B cell (primary cell): ENCODE results near the gene METTL24. TPM values are rescaled to one million over a fixed set of nuclear protein-coding genes. Genes with fewer than 3 reads are reported as not detected.

Source experiments
- ATAC-seq: fragments of 200-7000 bp; cut with Tn5 transposase; one replicate; pipeline ENCODE4 v1.10.0; 2021; ENCODE audit warnings: low read depth, mild to moderate bottlenecking, moderate number of reproducible peaks, moderate library complexity
- CTCF ChIA-PET: fragments of 350-600 bp; sonication (Branson Sonifier 250); formaldehyde crosslinking; loops from one replicate; lab custom pipeline; 2021; ENCODE audit warnings: antibody characterized with exemption, inconsistent platforms; lab: Charles Lee
- POLR2A ChIA-PET: fragments of 350-600 bp; sonication (Branson Sonifier 250); formaldehyde crosslinking; loops from one replicate; lab custom pipeline; 2021; ENCODE audit warnings: antibody characterized with exemption; lab: Charles Lee
- DNase-seq: peaks from one replicate; pipeline ENCODE4 v3.0.0; 2013
- H2AFZ ChIP-seq: 2 replicates; pipeline ENCODE4 v1.6.1; 2012; ENCODE audit warnings: mild to moderate bottlenecking, low read depth, low read length; ENCODE audit not compliant: insufficient read depth, poor library complexity, severe bottlenecking
- H3K27ac ChIP-seq, 2 donors: 1 replicate in 1 of 2; 2 replicates in 1 of 2; pipeline ENCODE4 v1.5.1; 2012 to 2013; ENCODE audit warnings: low read length in 2 of 2, mild to moderate bottlenecking in 2 of 2, moderate library complexity in 1 of 2
- H3K27me3 ChIP-seq, 4 experiments: fragments of 200-600 bp in 1 of 4; sonication (generic) in 1 of 4; replicated peaks in 1 of 4; 1 replicate in 2 of 4; 2 replicates in 2 of 4; pipeline versions ENCODE4 v1.6.1 to v1.7.0; 2013 to 2016; ENCODE audit warnings: low read length in 3 of 4, mild to moderate bottlenecking in 2 of 4, mixed read lengths in 1 of 4, moderate library complexity in 1 of 4; ENCODE audit not compliant: insufficient read depth in 4 of 4, control insufficient read depth in 3 of 4; ENCODE audit errors: control extremely low read depth in 1 of 4
- H3K36me3 ChIP-seq, 2 experiments: replicated peaks in 1 of 2; 1 replicate in 1 of 2; 2 replicates in 1 of 2; pipeline versions ENCODE4 v1.6.1 to v1.7.1; 2013; ENCODE audit warnings: low read length in 1 of 2; ENCODE audit not compliant: insufficient read depth in 2 of 2, control insufficient read depth in 1 of 2; ENCODE audit errors: control extremely low read depth in 1 of 2, extremely low read depth in 1 of 2
- H3K4me1 ChIP-seq, 2 donors: fragments of 200-600 bp in 1 of 2; sonication (generic) in 1 of 2; 1 replicate in 1 of 2; 2 replicates in 1 of 2; pipeline versions ENCODE4 v1.5.1 to v1.6.1; 2013 to 2017; ENCODE audit warnings: low read length in 2 of 2; ENCODE audit not compliant: control insufficient read depth in 2 of 2, insufficient read depth in 2 of 2
- H3K4me2 ChIP-seq: replicated peaks from 2 replicates; pipeline ENCODE3; 2012; ENCODE audit warnings: mild to moderate bottlenecking, low read depth, low read length; ENCODE audit not compliant: poor library complexity, severe bottlenecking
- H3K4me3 ChIP-seq, 5 experiments: fragments of 200-600 bp in 1 of 5; sonication (generic) in 1 of 5; 1 replicate in 3 of 5; 2 replicates in 2 of 5; pipeline versions ENCODE4 v1.5.1 to v1.7.0; 2011 to 2016; ENCODE audit warnings: low read length in 4 of 5, mild to moderate bottlenecking in 4 of 5, low read depth in 2 of 5, control low read depth in 1 of 5, moderate library complexity in 1 of 5; ENCODE audit not compliant: insufficient read depth in 1 of 5; ENCODE audit errors: control extremely low read depth in 1 of 5, extremely low read depth in 1 of 5
- H3K79me2 ChIP-seq: fragments of 200-600 bp; sonication (generic); one replicate; pipeline ENCODE4 v1.6.0; 2016; ENCODE audit warnings: low read length; ENCODE audit not compliant: control insufficient read depth, insufficient read depth
- H3K9ac ChIP-seq: fragments of 200-600 bp; sonication (generic); 2 replicates; pipeline ENCODE4 v1.6.1; 2017; ENCODE audit warnings: mild to moderate bottlenecking, low read length, moderate library complexity
- H3K9me3 ChIP-seq, 3 donors: one replicate each; pipeline versions ENCODE4 v1.6.1 to v1.7.1; 2013; ENCODE audit warnings: low read length in 2 of 3; ENCODE audit not compliant: control insufficient read depth in 2 of 3, insufficient read depth in 1 of 3; ENCODE audit errors: control extremely low read depth in 1 of 3
- H4K20me1 ChIP-seq: 2 replicates; pipeline ENCODE4 v1.6.0; 2012; ENCODE audit warnings: mild to moderate bottlenecking, low read length; ENCODE audit not compliant: insufficient read depth, control insufficient read depth, poor library complexity, severe bottlenecking
- H3K27ac Mint-ChIP-seq: one replicate; pipeline ENCODE4 v1.8.0; 2021; ENCODE audit warnings: mixed read lengths
- H3K27me3 Mint-ChIP-seq: one replicate; pipeline ENCODE4 v1.8.0; 2021; ENCODE audit warnings: mixed read lengths
- H3K4me1 Mint-ChIP-seq: one replicate; pipeline ENCODE4 v1.8.0; 2021; ENCODE audit warnings: mixed read lengths
- H3K4me3 Mint-ChIP-seq: one replicate; pipeline ENCODE4 v1.8.0; 2021; ENCODE audit warnings: mixed read lengths
- H3K9me3 Mint-ChIP-seq: one replicate; pipeline ENCODE4 v1.8.0; 2022; ENCODE audit warnings: mixed read lengths; ENCODE audit not compliant: insufficient read depth
- EZH2 ChIP-seq: IDR thresholded peaks from 2 replicates; pipeline ENCODE4 v1.6.1; 2012; ENCODE audit warnings: borderline replicate concordance, low read depth, mild to moderate bottlenecking, moderate library complexity, low read length; ENCODE audit not compliant: insufficient read depth, poor library complexity, severe bottlenecking
- WGBS: methylation state at CpG from one replicate; pipeline ENCODE4 v1.1.5; 2013; ENCODE audit warnings: missing lambda C conversion rate; ENCODE audit not compliant: insufficient coverage; 5-methylcytosine and 5-hydroxymethylcytosine counted together
- intact Hi-C: fragments of 100-400 bp; cut with micrococcal nuclease; formaldehyde crosslinking; loops from one replicate; pipeline ENCODE4 v1.10.0; 2022
- polyA plus RNA-seq: library from polyadenylated mRNA; depleted of rRNA; stranded (reverse); fragments of >200 nt; gene quantifications from 2 replicates; pipeline ENCODE4 v1.2.3, GENCODE V29; 2012
- total RNA-seq, 2 donors: library from RNA; stranded (reverse); fragments of 120-200 nt in 1 of 2; gene quantifications; 1 replicate in 1 of 2; 2 replicates in 1 of 2; pipeline versions ENCODE4 v1.2.3 to v1.2.4, GENCODE V29; 2013 to 2022
- TF ChIP-seq, protein P1 (sequence below): fragments of 200-600 bp; IDR thresholded peaks from one replicate; pipeline ENCODE4 v1.8.0; 2022; ENCODE audit warnings: antibody characterized with exemption, mild to moderate bottlenecking

The METTL24 gene
- total and polyA plus RNA-seq, 2 donors (not counting 1 experiment from before 2014, with no cell fraction given): not detected

DNA sequence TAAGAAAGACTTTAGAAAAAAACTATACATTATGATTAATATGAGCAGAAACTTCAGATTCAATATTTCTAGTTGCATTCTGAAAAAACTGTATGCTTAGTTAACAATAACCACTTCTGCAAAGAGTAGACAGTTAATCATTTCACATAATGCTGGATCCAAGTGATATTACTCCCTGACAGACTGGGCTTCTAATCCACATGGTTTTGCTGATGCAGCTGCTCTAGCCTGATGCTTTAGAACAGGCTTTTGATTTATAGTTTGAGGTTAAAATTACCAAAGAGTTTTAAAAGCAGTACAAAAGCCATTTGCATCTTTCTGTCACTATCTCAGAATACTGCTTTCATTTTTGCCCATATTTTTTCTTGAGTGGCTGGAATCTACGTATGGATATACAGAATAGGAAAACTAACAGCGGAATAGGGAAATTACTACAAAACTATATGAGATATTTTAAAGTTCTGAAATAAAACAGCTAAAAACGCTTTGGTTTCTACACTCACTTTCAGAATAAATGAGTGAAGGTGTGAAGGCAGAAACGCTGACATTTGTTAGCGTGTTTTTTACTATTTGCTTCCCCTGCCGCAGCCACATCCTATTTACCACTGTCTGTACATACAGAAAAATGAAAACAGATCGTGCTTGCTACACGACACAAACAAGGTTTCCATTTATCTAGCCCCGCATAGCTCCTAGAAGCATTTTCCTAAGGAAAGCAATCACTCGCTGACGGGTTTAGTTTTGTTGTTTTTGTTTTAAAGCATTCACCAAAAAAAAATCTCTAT is 61.7 kb downstream of the METTL24 start:
- Histone ChIP-seq H3K9ac (no peak overlapping the region), H3K9me3 (no peaks in the 10 kb centered on the region), H3K79me2 (no peaks in the 10 kb centered on the region), H3K36me3 (no peaks in the 10 kb centered on the region), H2AFZ (no peak overlapping the region), H3K4me2 (no peak overlapping the region), H3K27ac (no peak overlapping the region), H3K27me3 (peaks cover 0 to 11% (median 2%) of the 10 kb centered on the region in 4 experiments), H4K20me1 (no peaks in the 10 kb centered on the region), H3K4me3 (no peak overlapping the region), H3K4me1 (no peaks in the 10 kb centered on the region)
- intact Hi-C loops: no loop called here
- peaks cover 3% of the 10 kb centered on the region for H3K4me1 Mint-ChIP-seq
- peaks cover 32% of the 10 kb centered on the region for H3K27me3 Mint-ChIP-seq
- no peak overlapping the region for H3K27ac Mint-ChIP-seq
- peak overlapping the region; percentile 13 for H3K4me3 Mint-ChIP-seq
- POLR2A ChIA-PET: no interaction called here
- H3K9me3 Mint-ChIP-seq: no peaks in the 10 kb centered on the region
- DNase-seq (no peak), ATAC-seq (no peak)
- CTCF ChIA-PET: interaction anchor here (1.0 kb wide), 1 partner anchor 11 kb away, joined by 3 read pairs; no protein-coding TSS in a partner anchor
- no peak for TF ChIP-seq EZH2
- TF ChIP-seq, protein P1, sequence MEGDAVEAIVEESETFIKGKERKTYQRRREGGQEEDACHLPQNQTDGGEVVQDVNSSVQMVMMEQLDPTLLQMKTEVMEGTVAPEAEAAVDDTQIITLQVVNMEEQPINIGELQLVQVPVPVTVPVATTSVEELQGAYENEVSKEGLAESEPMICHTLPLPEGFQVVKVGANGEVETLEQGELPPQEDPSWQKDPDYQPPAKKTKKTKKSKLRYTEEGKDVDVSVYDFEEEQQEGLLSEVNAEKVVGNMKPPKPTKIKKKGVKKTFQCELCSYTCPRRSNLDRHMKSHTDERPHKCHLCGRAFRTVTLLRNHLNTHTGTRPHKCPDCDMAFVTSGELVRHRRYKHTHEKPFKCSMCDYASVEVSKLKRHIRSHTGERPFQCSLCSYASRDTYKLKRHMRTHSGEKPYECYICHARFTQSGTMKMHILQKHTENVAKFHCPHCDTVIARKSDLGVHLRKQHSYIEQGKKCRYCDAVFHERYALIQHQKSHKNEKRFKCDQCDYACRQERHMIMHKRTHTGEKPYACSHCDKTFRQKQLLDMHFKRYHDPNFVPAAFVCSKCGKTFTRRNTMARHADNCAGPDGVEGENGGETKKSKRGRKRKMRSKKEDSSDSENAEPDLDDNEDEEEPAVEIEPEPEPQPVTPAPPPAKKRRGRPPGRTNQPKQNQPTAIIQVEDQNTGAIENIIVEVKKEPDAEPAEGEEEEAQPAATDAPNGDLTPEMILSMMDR: no peak
- 48% methylated on average over 3 of the region's 11 CpGs for WGBS
